ENCODE results near the gene CBARP. TPM values are rescaled to one million over a fixed set of nuclear protein-coding genes. Genes with fewer than 3 reads are reported as not detected.

Gene CBARP
- total and polyA plus RNA-seq, 2 of the 13 experiments (the other 11 are each of a cell fraction or from before 2014, with no cell fraction given) = 1.2 to 1.4 TPM

DNA sequence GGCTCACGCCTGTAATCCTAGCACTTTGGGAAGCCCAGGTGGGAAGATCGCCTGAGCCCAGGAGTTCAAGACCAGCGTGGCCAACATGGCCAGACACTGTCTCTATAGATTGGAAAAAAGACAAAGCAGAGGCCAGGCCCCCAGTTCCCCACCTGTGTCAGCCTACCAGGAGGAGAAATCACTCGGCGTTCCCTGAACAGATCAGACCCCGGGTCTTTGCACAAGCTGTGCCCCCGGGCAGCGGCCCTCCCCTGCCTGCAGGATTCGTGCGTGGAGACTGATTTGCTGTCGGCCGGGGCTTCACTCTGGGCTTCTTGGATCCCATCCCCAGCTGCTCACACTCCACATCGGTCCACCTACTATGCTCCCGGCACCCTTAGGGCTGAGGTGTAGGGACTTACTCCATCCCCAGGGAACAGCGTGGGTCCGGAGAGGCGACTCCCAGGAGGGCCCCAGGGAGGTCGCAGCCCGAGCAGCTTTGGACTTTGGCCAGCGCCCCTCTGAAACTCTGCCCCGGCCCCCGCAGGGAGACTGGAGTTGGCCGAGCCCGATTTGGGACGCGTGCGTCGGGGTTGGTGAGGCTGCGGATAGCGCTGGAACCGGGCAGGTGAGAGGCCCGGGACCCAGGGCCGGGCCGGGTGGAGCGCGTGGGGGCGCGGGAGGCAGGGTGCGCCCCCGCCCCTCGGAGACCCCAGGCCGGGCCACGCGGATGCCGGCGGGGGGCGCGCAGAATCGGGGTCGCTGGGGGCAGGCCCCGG is 47.4 kb upstream of the CBARP start (continued):
- TF ChIP-seq, protein P1, sequence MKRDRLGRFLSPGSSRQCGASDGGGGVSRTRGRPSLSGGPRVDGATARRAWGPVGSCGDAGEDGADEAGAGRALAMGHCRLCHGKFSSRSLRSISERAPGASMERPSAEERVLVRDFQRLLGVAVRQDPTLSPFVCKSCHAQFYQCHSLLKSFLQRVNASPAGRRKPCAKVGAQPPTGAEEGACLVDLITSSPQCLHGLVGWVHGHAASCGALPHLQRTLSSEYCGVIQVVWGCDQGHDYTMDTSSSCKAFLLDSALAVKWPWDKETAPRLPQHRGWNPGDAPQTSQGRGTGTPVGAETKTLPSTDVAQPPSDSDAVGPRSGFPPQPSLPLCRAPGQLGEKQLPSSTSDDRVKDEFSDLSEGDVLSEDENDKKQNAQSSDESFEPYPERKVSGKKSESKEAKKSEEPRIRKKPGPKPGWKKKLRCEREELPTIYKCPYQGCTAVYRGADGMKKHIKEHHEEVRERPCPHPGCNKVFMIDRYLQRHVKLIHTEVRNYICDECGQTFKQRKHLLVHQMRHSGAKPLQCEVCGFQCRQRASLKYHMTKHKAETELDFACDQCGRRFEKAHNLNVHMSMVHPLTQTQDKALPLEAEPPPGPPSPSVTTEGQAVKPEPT (CRISPR knock-in tag; IDR thresholded peaks at IDR 0.05; ENCODE audit: low read depth) = no peak; the same call in 1 of the 2 replicates
- TF ChIP-seq LCORL (IDR thresholded peaks at IDR 0.05) = no peak
- peak; percentile 82 for TF ChIP-seq LCORL (CRISPR knock-in tag; IDR thresholded peaks at IDR 0.05)
- TF ChIP-seq ZNF207 (IDR thresholded peaks at IDR 0.05; ENCODE audit: borderline replicate concordance) = no peak
- TF ChIP-seq MTA1 (CRISPR knock-in tag; IDR thresholded peaks at IDR 0.05; ENCODE audit: borderline replicate concordance) = no peak
- TF ChIP-seq ZNF296 (CRISPR knock-in tag; conservative IDR thresholded peaks at IDR 0.05) = no peak
- TF ChIP-seq ZNF432 (CRISPR knock-in tag; IDR thresholded peaks at IDR 0.05; ENCODE audit: borderline replicate concordance) = no peak
- no peak for TF ChIP-seq ZC3H13 (CRISPR knock-in tag; IDR thresholded peaks at IDR 0.05)
- peak; percentile 66; the same call in 1 of the 2 replicates for TF ChIP-seq PHF21A (CRISPR knock-in tag; IDR thresholded peaks at IDR 0.05)
- no peak for TF ChIP-seq ZNF577 (CRISPR knock-in tag; IDR thresholded peaks at IDR 0.05; ENCODE audit: borderline replicate concordance, low read depth)
- no peak for TF ChIP-seq ONECUT2 (CRISPR knock-in tag; IDR thresholded peaks at IDR 0.05)
- TF ChIP-seq, protein P2, sequence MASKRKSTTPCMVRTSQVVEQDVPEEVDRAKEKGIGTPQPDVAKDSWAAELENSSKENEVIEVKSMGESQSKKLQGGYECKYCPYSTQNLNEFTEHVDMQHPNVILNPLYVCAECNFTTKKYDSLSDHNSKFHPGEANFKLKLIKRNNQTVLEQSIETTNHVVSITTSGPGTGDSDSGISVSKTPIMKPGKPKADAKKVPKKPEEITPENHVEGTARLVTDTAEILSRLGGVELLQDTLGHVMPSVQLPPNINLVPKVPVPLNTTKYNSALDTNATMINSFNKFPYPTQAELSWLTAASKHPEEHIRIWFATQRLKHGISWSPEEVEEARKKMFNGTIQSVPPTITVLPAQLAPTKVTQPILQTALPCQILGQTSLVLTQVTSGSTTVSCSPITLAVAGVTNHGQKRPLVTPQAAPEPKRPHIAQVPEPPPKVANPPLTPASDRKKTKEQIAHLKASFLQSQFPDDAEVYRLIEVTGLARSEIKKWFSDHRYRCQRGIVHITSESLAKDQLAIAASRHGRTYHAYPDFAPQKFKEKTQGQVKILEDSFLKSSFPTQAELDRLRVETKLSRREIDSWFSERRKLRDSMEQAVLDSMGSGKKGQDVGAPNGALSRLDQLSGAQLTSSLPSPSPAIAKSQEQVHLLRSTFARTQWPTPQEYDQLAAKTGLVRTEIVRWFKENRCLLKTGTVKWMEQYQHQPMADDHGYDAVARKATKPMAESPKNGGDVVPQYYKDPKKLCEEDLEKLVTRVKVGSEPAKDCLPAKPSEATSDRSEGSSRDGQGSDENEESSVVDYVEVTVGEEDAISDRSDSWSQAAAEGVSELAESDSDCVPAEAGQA (IDR thresholded peaks at IDR 0.05; ENCODE audit: low read depth) = no peak
- TF ChIP-seq, protein P2 (CRISPR knock-in tag; IDR thresholded peaks at IDR 0.05; ENCODE audit: borderline replicate concordance) = no peak
- TF ChIP-seq ZNF326 (CRISPR knock-in tag; IDR thresholded peaks at IDR 0.05; ENCODE audit: borderline replicate concordance) = no peak
- TF ChIP-seq, protein P3, sequence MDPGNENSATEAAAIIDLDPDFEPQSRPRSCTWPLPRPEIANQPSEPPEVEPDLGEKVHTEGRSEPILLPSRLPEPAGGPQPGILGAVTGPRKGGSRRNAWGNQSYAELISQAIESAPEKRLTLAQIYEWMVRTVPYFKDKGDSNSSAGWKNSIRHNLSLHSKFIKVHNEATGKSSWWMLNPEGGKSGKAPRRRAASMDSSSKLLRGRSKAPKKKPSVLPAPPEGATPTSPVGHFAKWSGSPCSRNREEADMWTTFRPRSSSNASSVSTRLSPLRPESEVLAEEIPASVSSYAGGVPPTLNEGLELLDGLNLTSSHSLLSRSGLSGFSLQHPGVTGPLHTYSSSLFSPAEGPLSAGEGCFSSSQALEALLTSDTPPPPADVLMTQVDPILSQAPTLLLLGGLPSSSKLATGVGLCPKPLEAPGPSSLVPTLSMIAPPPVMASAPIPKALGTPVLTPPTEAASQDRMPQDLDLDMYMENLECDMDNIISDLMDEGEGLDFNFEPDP (CRISPR knock-in tag; conservative IDR thresholded peaks at IDR 0.05) = no peak
- no peak for TF ChIP-seq NCOA2 (CRISPR knock-in tag; IDR thresholded peaks at IDR 0.05)
- no peak for TF ChIP-seq ZNF235 (CRISPR knock-in tag; IDR thresholded peaks at IDR 0.05; ENCODE audit: borderline replicate concordance)
